GM19468 (cell line): ENCODE data around the gene ZNF821.
"Not testable (repeated sequence)": the region's sequence is repeated elsewhere in the genome, so short reads cannot be mapped to it uniquely, and the experiment has no call there.

Experiments used
- ATAC-seq: cut with Tn5 transposase; IDR thresholded peaks from one replicate; pipeline ENCODE4 v1.9.1; 2021; ENCODE audit warnings: mild to moderate bottlenecking, moderate library complexity, moderate number of reproducible peaks; ENCODE audit not compliant: unreplicated experiment; ENCODE audit errors: extremely low read depth

The ZNF821 gene

DNA sequence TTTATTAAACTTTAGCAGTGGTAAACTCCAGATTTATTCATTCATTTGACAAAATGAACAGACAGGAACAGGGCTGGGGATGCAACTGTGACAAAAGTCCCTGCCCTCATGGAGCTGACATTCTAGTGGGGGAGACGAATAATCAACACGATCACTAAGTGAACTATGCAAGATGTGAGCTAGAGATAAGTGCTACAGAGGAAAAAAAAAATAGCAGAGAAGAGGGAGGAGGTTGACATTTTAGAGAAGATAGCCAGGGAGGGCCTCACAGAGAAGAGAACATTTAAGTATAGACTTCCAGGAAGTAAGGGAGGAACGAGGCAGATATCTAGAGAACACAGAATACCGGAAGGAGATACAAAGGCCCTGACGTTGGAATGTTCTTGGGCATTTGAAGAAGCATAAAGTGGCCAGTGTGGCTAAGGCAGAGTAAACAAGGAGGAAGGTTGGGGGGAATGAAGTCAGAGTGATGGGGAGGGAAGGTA lies 57.4 kb downstream of the ZNF821 start:
- ATAC-seq, result no peak

DNA sequence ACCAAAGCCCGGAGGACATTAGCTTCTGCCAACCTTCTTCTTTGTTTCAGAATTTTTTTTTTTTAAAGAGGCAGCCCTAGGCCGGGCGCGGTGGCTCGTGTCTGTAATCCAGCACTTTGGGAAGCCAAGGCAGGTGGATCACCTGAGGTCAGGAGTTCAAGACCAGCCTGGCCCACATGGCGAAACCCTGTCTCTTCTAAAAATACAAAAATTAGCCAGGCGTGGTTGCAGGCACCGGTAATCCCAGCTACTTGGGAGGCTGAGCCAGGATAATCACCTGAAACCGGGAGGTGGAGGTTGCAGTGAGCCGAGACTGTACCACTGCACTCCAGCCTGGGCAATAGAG lies 66.9 kb downstream of the ZNF821 start:
- ATAC-seq, result not testable (repeated sequence)

DNA sequence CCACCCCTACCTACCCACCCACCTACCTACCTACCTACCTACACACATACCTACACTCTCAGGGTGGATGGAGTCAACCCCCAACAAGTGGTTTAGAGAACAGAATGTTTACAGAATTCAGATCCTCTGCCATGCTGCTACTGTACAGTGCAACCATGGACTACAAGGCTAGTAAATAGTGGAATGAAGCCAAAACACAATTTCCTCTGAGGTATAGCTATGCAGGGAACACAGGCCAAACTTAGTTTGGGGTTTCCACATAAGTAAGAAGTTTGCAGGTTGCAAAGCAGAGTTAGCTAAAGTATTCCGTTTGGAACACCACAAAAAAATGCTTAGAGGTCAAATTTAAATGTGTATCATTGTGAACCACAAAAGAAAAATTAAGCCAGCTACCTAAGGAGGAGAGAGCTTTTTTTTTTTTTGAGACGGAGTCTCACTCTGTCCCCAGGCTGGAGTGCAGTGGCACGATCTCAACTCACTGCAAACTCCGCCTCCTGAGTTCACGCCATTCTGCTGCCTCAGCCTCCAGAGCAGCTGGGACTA lies 72.7 kb downstream of the ZNF821 start:
- ATAC-seq, result no peak

DNA sequence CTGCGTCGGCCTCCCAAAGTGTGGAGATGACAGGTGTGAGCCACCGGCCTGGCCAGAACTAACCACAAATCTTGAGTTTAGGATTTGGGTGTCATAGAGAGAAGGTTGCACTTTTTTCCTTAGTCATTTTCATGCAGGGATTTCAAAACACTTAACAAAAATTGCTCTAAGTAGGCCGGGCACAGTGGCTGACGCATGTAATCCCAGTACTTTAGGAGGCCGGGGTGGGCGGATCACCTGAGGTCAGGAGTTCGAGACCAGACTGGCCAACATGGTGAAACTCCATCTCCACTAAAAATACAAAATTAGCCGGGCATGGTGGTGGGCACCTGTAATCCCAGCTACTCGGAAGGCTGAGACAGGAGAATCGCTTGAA lies 73.8 kb downstream of the ZNF821 start:
- ATAC-seq, result not testable (repeated sequence)
